Neural progenitor cell (in vitro differentiated cells): Measurements from ENCODE around the gene RABGGTA. TPM values are rescaled to one million over a fixed set of nuclear protein-coding genes. Genes with fewer than 3 reads are reported as not detected.
"Not testable (repeated sequence)": the region's sequence is repeated elsewhere in the genome, so short reads cannot be mapped to it uniquely, and the experiment has no call there.

Experiments used
- DNase-seq: peaks from one replicate; pipeline ENCODE4 v3.0.0-alpha.2; 2016; ENCODE audit warnings: low spot score
- H2AFZ ChIP-seq: fragments of 200-600 bp; sonication (generic); replicated peaks from 2 replicates; pipeline ENCODE4 v1.6.1; 2016; ENCODE audit warnings: antibody characterized with exemption
- H3F3A ChIP-seq: fragments of 200-600 bp; sonication (generic); 2 replicates; pipeline ENCODE4 v1.6.1; 2016; ENCODE audit warnings: antibody characterized with exemption, low read depth
- H3K27ac ChIP-seq: fragments of 200-600 bp; sonication (generic); 2 replicates; pipeline ENCODE4 v1.5.1; 2016; ENCODE audit warnings: mild to moderate bottlenecking
- H3K27me3 ChIP-seq: fragments of 200-600 bp; sonication (generic); 2 replicates; pipeline ENCODE4 v1.6.1; 2016; ENCODE audit warnings: mild to moderate bottlenecking, moderate library complexity
- H3K36me3 ChIP-seq: fragments of 200-600 bp; sonication (generic); 2 replicates; pipeline ENCODE4 v1.5.1; 2016
- H3K4me1 ChIP-seq: fragments of 200-600 bp; sonication (generic); 2 replicates; pipeline ENCODE4 v1.6.1; 2016; ENCODE audit warnings: mixed run types
- H3K4me2 ChIP-seq: fragments of 200-600 bp; sonication (generic); 2 replicates; pipeline ENCODE4 v1.6.1; 2016
- H3K4me3 ChIP-seq: fragments of 200-600 bp; sonication (generic); 2 replicates; pipeline ENCODE4 v1.5.1; 2016
- H3K79me2 ChIP-seq: fragments of 200-600 bp; sonication (generic); 2 replicates; pipeline ENCODE4 v1.6.1; 2016; ENCODE audit warnings: low read depth
- H3K9ac ChIP-seq: fragments of 200-600 bp; sonication (generic); 2 replicates; pipeline ENCODE4 v1.6.1; 2016
- H3K9me3 ChIP-seq: fragments of 200-600 bp; sonication (generic); 2 replicates; pipeline ENCODE4 v1.5.1; 2016; ENCODE audit warnings: low read depth
- H4K20me1 ChIP-seq: fragments of 200-600 bp; sonication (generic); 2 replicates; pipeline ENCODE4 v1.6.1; 2016; ENCODE audit warnings: low read depth
- H3K27ac Mint-ChIP-seq: 3 replicates; pipeline ENCODE4 v1.8.0; 2021; ENCODE audit warnings: mixed read lengths
- H3K27me3 Mint-ChIP-seq: 2 replicates; pipeline ENCODE4 v1.8.0; 2022; ENCODE audit warnings: low read depth, mild to moderate bottlenecking, inconsistent platforms, moderate library complexity, mixed read lengths; ENCODE audit not compliant: insufficient read depth
- H3K36me3 Mint-ChIP-seq: 3 replicates; pipeline ENCODE4 v1.8.0; 2021; ENCODE audit warnings: mixed read lengths
- H3K4me1 Mint-ChIP-seq: 3 replicates; pipeline ENCODE4 v1.8.0; 2021; ENCODE audit warnings: mixed read lengths
- H3K4me3 Mint-ChIP-seq: 3 replicates; pipeline ENCODE4 v1.8.0; 2021; ENCODE audit warnings: mild to moderate bottlenecking, moderate library complexity, mixed read lengths
- H3K9me3 Mint-ChIP-seq: 3 replicates; pipeline ENCODE4 v1.8.0; 2020; ENCODE audit warnings: mixed read lengths
- EZH2 ChIP-seq: fragments of 200-600 bp; sonication (generic); IDR thresholded peaks from 2 replicates; pipeline ENCODE4 v1.6.1; 2017; ENCODE audit warnings: antibody characterized with exemption, mild to moderate bottlenecking, moderate library complexity
- EZH2phosphoT487 ChIP-seq: fragments of 200-600 bp; sonication (generic); IDR thresholded peaks from 2 replicates; pipeline ENCODE4 v1.6.1; 2017; ENCODE audit warnings: antibody characterized with exemption
- total RNA-seq: library from RNA; depleted of rRNA; stranded (reverse); fragments of >200 nt; gene quantifications from 2 replicates; pipeline ENCODE4 v1.2.3, GENCODE V29; 2015; ENCODE audit warnings: low replicate concordance
- TF ChIP-seq, protein P1 (sequence below): fragments of 200-600 bp; sonication (generic); IDR thresholded peaks from 2 replicates; pipeline ENCODE4 v1.5.1; 2017; ENCODE audit warnings: antibody characterized with exemption, mild to moderate bottlenecking

RABGGTA gene
- total RNA-seq, 1 donor from 2014 or later, result 7.1 TPM

DNA sequence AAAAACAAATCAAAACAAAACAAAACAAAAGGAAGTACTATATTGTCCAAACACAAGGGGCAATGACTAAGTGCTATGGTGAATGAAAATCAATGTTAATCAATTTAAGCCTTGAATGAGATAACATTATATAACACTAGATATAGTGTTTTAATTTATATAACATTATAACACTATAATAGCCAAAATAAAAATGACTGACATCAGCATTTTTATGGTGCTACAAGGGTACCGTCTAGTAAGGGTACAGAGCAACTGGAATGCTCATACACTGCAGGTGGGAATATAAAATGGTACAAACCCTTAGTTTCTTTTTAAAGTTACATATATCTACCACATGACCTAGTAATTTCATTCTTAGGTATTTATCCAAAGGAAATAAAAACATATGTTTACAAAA is 44.9 kb downstream of the RABGGTA start:
- peaks cover 6% of the 10 kb centered on the region for H3F3A ChIP-seq
- H3K4me2 ChIP-seq, result no peak overlapping the region
- H3K27ac ChIP-seq, result no peak overlapping the region
- DNase-seq, result no peak
- Mint-ChIP-seq H3K4me3 (no peak overlapping the region), H3K36me3 (peaks cover 6% of the 10 kb centered on the region), H3K27ac (no peak overlapping the region), H3K9me3 (no peaks in the 10 kb centered on the region), H3K27me3 (no peaks in the 10 kb centered on the region), H3K4me1 (peaks cover 7% of the 10 kb centered on the region)
- H3K9ac ChIP-seq, result no peak overlapping the region
- H3K79me2 ChIP-seq, result peaks cover 98% of the 10 kb centered on the region
- TF ChIP-seq EZH2phosphoT487 (no peak), EZH2 (no peak)
- TF ChIP-seq, protein P1, sequence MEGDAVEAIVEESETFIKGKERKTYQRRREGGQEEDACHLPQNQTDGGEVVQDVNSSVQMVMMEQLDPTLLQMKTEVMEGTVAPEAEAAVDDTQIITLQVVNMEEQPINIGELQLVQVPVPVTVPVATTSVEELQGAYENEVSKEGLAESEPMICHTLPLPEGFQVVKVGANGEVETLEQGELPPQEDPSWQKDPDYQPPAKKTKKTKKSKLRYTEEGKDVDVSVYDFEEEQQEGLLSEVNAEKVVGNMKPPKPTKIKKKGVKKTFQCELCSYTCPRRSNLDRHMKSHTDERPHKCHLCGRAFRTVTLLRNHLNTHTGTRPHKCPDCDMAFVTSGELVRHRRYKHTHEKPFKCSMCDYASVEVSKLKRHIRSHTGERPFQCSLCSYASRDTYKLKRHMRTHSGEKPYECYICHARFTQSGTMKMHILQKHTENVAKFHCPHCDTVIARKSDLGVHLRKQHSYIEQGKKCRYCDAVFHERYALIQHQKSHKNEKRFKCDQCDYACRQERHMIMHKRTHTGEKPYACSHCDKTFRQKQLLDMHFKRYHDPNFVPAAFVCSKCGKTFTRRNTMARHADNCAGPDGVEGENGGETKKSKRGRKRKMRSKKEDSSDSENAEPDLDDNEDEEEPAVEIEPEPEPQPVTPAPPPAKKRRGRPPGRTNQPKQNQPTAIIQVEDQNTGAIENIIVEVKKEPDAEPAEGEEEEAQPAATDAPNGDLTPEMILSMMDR, result no peak
- H2AFZ ChIP-seq, result no peak overlapping the region
- no peaks in the 10 kb centered on the region for H3K9me3 ChIP-seq
- no peak overlapping the region for H3K4me3 ChIP-seq
- H3K27me3 ChIP-seq, result no peaks in the 10 kb centered on the region
- no peaks in the 10 kb centered on the region for H3K36me3 ChIP-seq
- H3K4me1 ChIP-seq, result peaks cover 8% of the 10 kb centered on the region
- peaks cover 34% of the 10 kb centered on the region for H4K20me1 ChIP-seq

- no peak overlapping the region for H3K4me3 ChIP-seq
- H2AFZ ChIP-seq, result no peak overlapping the region
- peaks cover 6% of the 10 kb centered on the region for H3K36me3 Mint-ChIP-seq
- H4K20me1 ChIP-seq, result peaks cover 40% of the 10 kb centered on the region
- H3K9me3 ChIP-seq, result no peaks in the 10 kb centered on the region
- no peak overlapping the region for H3K9ac ChIP-seq
- no peak for TF ChIP-seq EZH2
- no peak for TF ChIP-seq EZH2phosphoT487
- TF ChIP-seq, protein P1, result no peak
- peaks cover 98% of the 10 kb centered on the region for H3K79me2 ChIP-seq
- H3K9me3 Mint-ChIP-seq, result no peaks in the 10 kb centered on the region
- no peaks in the 10 kb centered on the region for H3F3A ChIP-seq
- H3K27ac Mint-ChIP-seq, result no peak overlapping the region
- no peaks in the 10 kb centered on the region for H3K36me3 ChIP-seq
- no peaks in the 10 kb centered on the region for H3K4me1 ChIP-seq
- H3K27me3 Mint-ChIP-seq, result no peaks in the 10 kb centered on the region
- no peak overlapping the region for H3K27ac ChIP-seq
- no peak overlapping the region for H3K4me2 ChIP-seq
- DNase-seq, result no peak
- H3K4me1 Mint-ChIP-seq, result no peaks in the 10 kb centered on the region
- no peak overlapping the region for H3K4me3 Mint-ChIP-seq
- H3K27me3 ChIP-seq, result no peaks in the 10 kb centered on the region
Measured at GRCh38 chr14:24224618-24225071, 46.8 kb downstream of the RABGGTA start.

- H3K9me3 Mint-ChIP-seq, H3K4me3 ChIP-seq, H3K27ac Mint-ChIP-seq, DNase-seq, H3K36me3 Mint-ChIP-seq, H3K4me1 ChIP-seq, H3F3A ChIP-seq, H3K4me1 Mint-ChIP-seq, H3K27me3 ChIP-seq, H3K27ac ChIP-seq, H3K27me3 Mint-ChIP-seq, H3K9me3 ChIP-seq, H3K9ac ChIP-seq, H3K36me3 ChIP-seq, H3K4me3 Mint-ChIP-seq, H2AFZ ChIP-seq, H3K4me2 ChIP-seq: not testable (repeated sequence)
- peaks cover 45% of the 10 kb centered on the region for H4K20me1 ChIP-seq
- H3K79me2 ChIP-seq, result peaks cover 95% of the 10 kb centered on the region
Measured at GRCh38 chr14:24222987-24223386, 48.4 kb downstream of the RABGGTA start.

GRCh38 chr14:24219521-24219920 is 51.9 kb downstream of the RABGGTA start:
- Histone ChIP-seq H3K4me2 (no peak overlapping the region), H3K79me2 (peaks cover 67% of the 10 kb centered on the region), H3F3A (peaks cover 12% of the 10 kb centered on the region), H3K27me3 (no peaks in the 10 kb centered on the region), H2AFZ (no peak overlapping the region), H3K4me1 (no peaks in the 10 kb centered on the region), H3K9ac (no peak overlapping the region), H3K36me3 (no peaks in the 10 kb centered on the region), H4K20me1 (peaks cover 33% of the 10 kb centered on the region), H3K4me3 (no peak overlapping the region), H3K9me3 (no peaks in the 10 kb centered on the region), H3K27ac (no peak overlapping the region)
- no peak for DNase-seq
- Mint-ChIP-seq H3K4me3 (no peak overlapping the region), H3K27ac (no peak overlapping the region), H3K4me1 (peaks cover 8% of the 10 kb centered on the region), H3K27me3 (no peaks in the 10 kb centered on the region), H3K36me3 (peaks cover 2% of the 10 kb centered on the region), H3K9me3 (no peaks in the 10 kb centered on the region)
- TF ChIP-seq, protein P1, result no peak
- TF ChIP-seq EZH2, result no peak
- no peak for TF ChIP-seq EZH2phosphoT487
